ENCODE data around the gene LRRC37A3. TPM values are rescaled to one million over a fixed set of nuclear protein-coding genes. Genes with fewer than 3 reads are reported as not detected.

Gene LRRC37A3
- total and polyA plus RNA-seq, 2 of the 13 experiments (the other 11 are each of a cell fraction or from before 2014, with no cell fraction given): 0.62 to 1.1 TPM

DNA sequence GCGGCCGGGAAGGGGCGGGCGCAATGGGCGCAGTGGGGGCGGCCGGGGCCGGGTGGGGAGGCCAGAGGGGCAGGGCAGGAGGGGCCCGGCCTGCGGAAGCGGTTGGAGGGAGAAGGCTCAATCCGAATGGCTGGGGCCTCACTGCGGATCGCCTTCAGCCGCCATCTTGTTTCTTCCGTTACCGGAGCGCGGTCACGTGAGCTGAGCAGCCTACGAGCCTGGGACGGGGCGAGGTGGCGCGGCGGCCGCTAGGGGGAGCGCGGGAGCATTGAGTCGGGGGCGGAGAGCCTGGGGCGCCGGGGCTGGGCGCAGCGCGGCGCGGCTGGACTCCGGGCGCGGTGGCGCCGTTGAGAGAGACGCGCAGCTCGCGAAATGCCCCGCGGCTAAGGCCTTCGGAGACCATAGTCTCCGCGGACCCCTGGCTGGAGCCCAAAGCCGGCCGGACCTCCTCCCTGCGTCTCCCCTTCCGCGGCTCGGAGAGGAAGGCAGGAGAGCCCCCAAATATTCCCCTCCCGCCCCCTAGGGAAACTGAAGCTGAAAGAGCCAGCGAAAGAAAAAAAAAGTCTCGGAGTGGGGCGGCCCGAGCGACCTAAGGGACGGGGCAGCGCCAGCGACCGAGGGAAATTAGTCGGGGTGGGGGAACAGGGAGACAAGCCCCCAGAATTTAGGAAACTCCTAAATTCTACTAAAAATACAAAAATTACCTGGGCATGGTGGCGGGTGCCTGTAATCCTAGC is at the start of gene LRRC37A3 (continued):
- TF ChIP-seq TFE3 (CRISPR knock-in tag; IDR thresholded peaks at IDR 0.05) (peak; percentile 93), ZMYM4 (CRISPR knock-in tag; IDR thresholded peaks at IDR 0.05) (peak; percentile 94), MAZ (IDR thresholded peaks at IDR 0.05; ENCODE audit: borderline replicate concordance, low read depth, low read length) (peak; percentile 81; the same call in 1 of the 2 replicates), MAZ (CRISPR knock-in tag; IDR thresholded peaks at IDR 0.05; ENCODE audit: low read depth) (peak; percentile 98), ZFP36L1 (CRISPR knock-in tag; IDR thresholded peaks at IDR 0.05) (peak; percentile 39; the same call in 1 of the 2 replicates), ZNF563 (CRISPR knock-in tag; IDR thresholded peaks at IDR 0.05) (peak; percentile 88), ZNF772 (CRISPR knock-in tag; IDR thresholded peaks at IDR 0.05) (peak; percentile 92), MYNN (CRISPR knock-in tag; IDR thresholded peaks at IDR 0.05; ENCODE audit: low read depth) (peak; percentile 15; the same call in 1 of the 2 replicates), CEBPG (CRISPR knock-in tag; IDR thresholded peaks at IDR 0.05) (peak; percentile 31; the same call in 1 of the 2 replicates), ZNF441 (CRISPR knock-in tag; IDR thresholded peaks at IDR 0.05; ENCODE audit: borderline replicate concordance) (peak; percentile 81; the same call in 1 of the 2 replicates), CCDC6 (CRISPR knock-in tag; IDR thresholded peaks at IDR 0.05) (peak; percentile 92), ZNF724P (CRISPR knock-in tag; IDR thresholded peaks at IDR 0.05; ENCODE audit: borderline replicate concordance) (peak; percentile 65; the same call in 1 of the 2 replicates), RXRA (CRISPR knock-in tag; IDR thresholded peaks at IDR 0.05) (0 out of 2 replicates have a peak, but pooled peaks have one; percentile 17), ZFP82 (CRISPR knock-in tag; IDR thresholded peaks at IDR 0.05; ENCODE audit: borderline replicate concordance) (0 out of 2 replicates have a peak, but pooled peaks have one; percentile 68), ZNF564 (CRISPR knock-in tag; IDR thresholded peaks at IDR 0.05) (peak; percentile 55), SALL2 (CRISPR knock-in tag; IDR thresholded peaks at IDR 0.05) (peak; percentile 84), KLF6 (CRISPR knock-in tag; IDR thresholded peaks at IDR 0.05) (peak; percentile 80), ARNTL (CRISPR knock-in tag; IDR thresholded peaks at IDR 0.05) (peak; percentile 67; the same call in 1 of the 2 replicates), ZNF12 (CRISPR knock-in tag; IDR thresholded peaks at IDR 0.05) (0 out of 2 replicates have a peak, but pooled peaks have one; percentile 19), PITX1 (CRISPR knock-in tag; IDR thresholded peaks at IDR 0.05) (0 out of 2 replicates have a peak, but pooled peaks have one; percentile 19)
- TF ChIP-seq, protein P1, sequence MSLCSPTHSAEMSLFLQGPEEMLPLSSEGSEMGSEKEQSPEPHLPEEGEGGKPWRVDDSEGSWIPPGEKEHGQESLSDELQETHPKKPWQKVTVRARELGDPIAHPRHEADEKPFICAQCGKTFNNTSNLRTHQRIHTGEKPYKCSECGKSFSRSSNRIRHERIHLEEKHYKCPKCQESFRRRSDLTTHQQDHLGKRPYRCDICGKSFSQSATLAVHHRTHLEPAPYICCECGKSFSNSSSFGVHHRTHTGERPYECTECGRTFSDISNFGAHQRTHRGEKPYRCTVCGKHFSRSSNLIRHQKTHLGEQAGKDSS (CRISPR knock-in tag; IDR thresholded peaks at IDR 0.05; ENCODE audit: borderline replicate concordance, low read depth): peak; percentile 82; the same call in 1 of the 2 replicates
- TF ChIP-seq, protein P2, sequence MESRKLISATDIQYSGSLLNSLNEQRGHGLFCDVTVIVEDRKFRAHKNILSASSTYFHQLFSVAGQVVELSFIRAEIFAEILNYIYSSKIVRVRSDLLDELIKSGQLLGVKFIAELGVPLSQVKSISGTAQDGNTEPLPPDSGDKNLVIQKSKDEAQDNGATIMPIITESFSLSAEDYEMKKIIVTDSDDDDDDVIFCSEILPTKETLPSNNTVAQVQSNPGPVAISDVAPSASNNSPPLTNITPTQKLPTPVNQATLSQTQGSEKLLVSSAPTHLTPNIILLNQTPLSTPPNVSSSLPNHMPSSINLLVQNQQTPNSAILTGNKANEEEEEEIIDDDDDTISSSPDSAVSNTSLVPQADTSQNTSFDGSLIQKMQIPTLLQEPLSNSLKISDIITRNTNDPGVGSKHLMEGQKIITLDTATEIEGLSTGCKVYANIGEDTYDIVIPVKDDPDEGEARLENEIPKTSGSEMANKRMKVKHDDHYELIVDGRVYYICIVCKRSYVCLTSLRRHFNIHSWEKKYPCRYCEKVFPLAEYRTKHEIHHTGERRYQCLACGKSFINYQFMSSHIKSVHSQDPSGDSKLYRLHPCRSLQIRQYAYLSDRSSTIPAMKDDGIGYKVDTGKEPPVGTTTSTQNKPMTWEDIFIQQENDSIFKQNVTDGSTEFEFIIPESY (CRISPR knock-in tag; IDR thresholded peaks at IDR 0.05): peak; percentile 86
- TF ChIP-seq, protein P3, sequence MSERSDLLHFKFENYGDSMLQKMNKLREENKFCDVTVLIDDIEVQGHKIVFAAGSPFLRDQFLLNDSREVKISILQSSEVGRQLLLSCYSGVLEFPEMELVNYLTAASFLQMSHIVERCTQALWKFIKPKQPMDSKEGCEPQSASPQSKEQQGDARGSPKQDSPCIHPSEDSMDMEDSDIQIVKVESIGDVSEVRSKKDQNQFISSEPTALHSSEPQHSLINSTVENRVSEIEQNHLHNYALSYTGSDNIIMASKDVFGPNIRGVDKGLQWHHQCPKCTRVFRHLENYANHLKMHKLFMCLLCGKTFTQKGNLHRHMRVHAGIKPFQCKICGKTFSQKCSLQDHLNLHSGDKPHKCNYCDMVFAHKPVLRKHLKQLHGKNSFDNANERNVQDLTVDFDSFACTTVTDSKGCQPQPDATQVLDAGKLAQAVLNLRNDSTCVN (CRISPR knock-in tag; IDR thresholded peaks at IDR 0.05; ENCODE audit: borderline replicate concordance): peak; percentile 79
- TF ChIP-seq, protein P4, sequence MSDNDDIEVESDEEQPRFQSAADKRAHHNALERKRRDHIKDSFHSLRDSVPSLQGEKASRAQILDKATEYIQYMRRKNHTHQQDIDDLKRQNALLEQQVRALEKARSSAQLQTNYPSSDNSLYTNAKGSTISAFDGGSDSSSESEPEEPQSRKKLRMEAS (IDR thresholded peaks at IDR 0.05): peak; percentile 75

All from HepG2 (cell line).